SHP77 (cell line): ENCODE results near the gene WDR73.
A peak's percentile ranks its signal among the peaks of the same experiment; 100 is the strongest.

Source experiments
- DNase-seq, 2 experiments: peaks; one replicate each; lab custom pipeline; 2025; lab: John Stamatoyannopoulos, UW

The WDR73 gene

DNA sequence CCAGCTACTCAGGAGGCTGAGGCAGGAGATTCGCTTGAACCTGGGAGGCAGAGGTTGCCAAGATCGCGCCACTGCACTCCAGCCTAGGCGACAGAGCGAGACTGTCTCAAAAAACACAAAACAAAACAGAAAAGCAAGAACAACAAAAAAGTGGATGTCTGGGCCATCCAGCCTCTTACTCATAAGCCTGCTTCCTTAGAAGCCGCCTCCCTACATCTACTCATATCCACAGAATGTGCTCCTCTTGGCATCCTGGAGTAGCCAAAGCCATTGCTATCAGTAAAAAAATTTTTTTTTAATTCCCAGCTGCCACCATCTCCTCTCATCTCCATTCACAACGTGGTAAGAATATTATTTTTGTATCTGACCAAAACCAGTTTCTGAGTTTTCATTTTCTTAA, 42.5 kb downstream of the WDR73 start:
- no peak for DNase-seq

GRCh38 chr15:84609818-84610525, 44.1 kb downstream of the WDR73 start:
- DNase-seq = no peak

- DNase-seq = no peak
Measured at GRCh38 chr15:84608707-84609284, 45.3 kb downstream of the WDR73 start.

GRCh38 chr15:84606653-84607120, 47.4 kb downstream of the WDR73 start:
- no peak for DNase-seq

GRCh38 chr15:84605554-84605882, 48.6 kb downstream of the WDR73 start:
- DNase-seq = no peak

- DNase-seq = no peak
Measured at GRCh38 chr15:84604826-84605553, 49.1 kb downstream of the WDR73 start.

DNA sequence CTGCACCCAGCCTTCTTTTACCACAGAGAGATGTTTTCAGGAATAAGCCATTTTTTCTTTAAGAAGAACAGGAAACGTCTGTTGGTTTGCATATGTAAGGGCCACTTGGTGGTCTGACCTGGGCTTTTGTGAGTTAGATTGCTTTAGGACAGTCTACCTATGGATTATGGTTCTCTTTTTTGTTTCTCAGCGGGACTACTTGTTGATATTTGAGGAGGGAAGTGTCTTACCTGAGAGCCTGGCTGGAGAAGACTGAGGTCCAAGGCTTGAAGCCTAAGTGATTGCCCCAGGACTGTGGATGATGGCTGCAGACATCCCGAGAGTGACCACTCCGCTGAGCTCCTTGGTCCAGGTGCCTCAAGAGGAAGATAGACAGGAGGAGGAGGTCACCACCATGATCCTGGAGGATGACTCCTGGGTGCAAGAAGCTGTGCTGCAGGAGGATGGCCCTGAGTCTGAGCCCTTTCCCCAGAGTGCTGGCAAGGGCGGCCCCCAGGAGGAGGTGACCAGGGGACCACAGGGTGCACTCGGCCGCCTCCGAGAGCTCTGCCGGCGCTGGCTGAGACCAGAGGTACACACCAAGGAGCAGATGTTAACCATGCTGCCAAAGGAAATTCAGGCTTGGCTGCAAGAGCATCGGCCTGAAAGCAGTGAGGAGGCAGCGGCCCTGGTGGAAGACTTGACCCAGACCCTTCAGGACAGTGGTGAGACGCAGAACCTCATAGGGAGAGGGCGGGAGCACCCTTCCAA, 50.3 kb downstream of the WDR73 start:
- no peak for DNase-seq

- no peak for DNase-seq
Measured at GRCh38 chr15:84601555-84601838, 52.6 kb downstream of the WDR73 start.

- peak; percentile 91 to 95 for DNase-seq
Measured at GRCh38 chr15:84600687-84601554, 53.2 kb downstream of the WDR73 start, which contains the start of gene ZSCAN2. TSS of gene ZSCAN2 (plus strand) at chr15:84601009. CDS start at chr15:84603928, 2,919 bp downstream.

DNA sequence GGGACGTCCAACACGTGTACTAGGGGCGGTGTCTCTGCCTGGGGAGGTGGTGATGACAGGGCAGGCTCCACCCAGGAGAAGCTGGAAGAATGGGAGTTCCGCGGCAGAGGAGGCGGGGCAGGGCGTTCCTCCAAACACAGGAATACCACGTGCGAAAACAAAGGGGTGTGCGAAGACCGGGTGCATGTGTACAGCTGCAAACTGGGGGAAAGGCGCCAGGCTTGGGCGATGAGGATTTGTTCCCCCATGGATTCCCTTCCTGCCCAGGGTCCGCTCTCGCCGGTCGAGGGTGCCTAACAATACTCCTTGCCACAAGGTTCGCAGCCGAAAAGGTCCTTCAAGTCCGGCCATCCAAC, 53.8 kb downstream of the WDR73 start:
- DNase-seq = peak; percentile 69 to 82

GRCh38 chr15:84599906-84600305, 54.2 kb downstream of the WDR73 start:
- DNase-seq = no peak

- DNase-seq = peak; percentile 44 to 50
Measured at GRCh38 chr15:84598993-84599392, 55.1 kb downstream of the WDR73 start.

DNA sequence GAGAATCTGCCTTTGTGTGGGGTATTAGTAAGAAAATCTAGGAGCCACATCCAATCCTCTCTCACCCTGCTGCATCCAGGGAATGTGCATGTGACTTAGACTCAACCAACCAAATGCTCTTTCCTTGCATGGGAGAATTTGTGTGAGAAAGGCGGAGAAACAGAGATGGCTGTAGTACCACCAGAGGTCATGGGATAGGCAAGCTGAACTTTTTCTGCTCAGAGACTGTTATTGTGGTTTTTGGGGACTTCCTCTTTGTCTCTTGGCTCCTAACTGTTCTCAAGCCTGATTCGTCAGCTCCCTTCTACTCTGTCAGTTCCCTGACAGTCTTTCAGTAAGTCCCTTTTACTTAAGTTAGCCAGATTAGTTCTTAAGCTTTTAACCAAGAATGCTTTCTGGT, 55.8 kb downstream of the WDR73 start:
- no peak for DNase-seq

GRCh38 chr15:84597296-84597695, 56.8 kb downstream of the WDR73 start:
- no peak for DNase-seq

GRCh38 chr15:84595660-84596059, 58.4 kb downstream of the WDR73 start:
- DNase-seq = no peak

DNA sequence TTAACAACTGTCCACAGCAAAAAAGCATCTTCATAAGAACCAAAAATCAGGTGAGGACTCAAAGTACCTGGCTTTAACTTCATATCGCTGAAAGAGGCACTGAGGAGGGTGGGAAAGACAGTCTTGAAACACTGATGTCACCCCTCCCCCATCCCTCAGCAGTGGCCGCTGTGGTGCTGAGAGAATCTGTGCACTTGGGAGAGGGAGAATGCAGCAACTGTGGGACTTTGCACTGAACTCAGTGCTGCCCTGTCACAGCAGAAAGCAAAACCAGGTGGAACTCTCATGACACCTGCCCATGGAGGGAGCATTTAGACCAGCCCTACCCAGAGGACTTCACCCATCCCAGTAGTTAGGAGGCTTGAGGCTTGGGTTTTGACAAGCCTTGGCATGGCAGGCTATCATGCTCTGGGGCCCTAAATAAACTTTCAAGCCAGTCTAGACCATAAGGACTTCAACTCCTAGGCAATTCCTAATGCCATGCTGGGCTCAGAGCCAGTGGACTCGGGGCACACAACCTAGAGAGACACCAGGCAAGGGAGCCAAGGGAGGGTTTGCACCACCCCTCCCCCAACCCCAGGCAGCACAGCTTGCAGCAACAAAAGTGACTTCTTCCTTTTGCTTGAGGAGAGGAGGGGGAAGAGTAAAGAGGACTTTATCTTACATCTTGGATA, 59.3 kb downstream of the WDR73 start:
- no peak for DNase-seq

DNA sequence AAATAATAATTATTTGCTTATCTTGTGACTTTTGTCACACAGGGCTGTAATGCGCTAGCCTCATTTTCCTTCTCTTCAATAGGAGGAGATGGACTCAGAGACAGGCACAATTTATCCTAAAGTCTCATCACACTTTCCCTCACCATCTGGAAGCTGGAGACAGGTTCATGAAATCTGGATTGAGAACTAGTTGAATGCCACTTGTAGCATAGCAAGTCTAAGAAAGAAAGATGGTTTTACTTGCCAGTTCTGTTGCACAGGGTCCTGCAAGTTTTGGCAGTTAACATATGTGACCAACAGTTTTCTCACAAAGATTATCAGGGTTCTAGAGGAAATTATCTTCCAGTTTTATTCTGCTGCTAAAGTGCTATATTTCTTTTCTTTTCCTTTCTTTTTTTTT, 62.3 kb downstream of the WDR73 start:
- no peak for DNase-seq

DNA sequence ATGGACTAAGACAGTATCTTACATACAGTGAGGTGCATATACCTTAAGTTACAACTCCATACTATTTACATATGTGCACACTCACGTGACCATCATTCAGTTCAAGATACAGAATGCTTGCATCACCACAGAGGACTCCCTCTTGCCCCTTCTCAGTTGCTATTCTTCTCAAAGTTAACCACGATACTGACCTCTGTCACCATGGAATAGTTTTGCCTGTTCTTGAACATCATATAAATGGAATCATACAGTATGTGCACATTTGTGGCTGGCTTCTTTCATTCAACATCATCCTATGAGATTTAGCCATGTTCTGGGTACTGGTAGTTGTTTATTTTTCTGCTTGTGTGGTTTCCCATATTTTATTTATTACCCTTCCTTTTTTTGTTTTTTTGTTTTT, 63.7 kb downstream of the WDR73 start:
- no peak for DNase-seq
